Mesenchymal stem cell (in vitro differentiated cells and primary cell): ENCODE results near the gene CSN1S1.

ENCODE experiments used
- DNase-seq: peaks from one replicate; pipeline ENCODE4 v3.0.0-alpha.2; 2013
- H2AFZ ChIP-seq: one replicate; pipeline ENCODE4 v1.6.1; 2013; ENCODE audit warnings: low read depth, mild to moderate bottlenecking, control low read depth, inconsistent platforms, low read length, moderate library complexity
- H2AK5ac ChIP-seq: 2 replicates; pipeline ENCODE4 v1.6.1; 2013; ENCODE audit warnings: low read length, moderate library complexity, mild to moderate bottlenecking, inconsistent platforms; ENCODE audit not compliant: severe bottlenecking
- H2BK120ac ChIP-seq: one replicate; pipeline ENCODE4 v1.6.1; 2013; ENCODE audit warnings: low read depth, mild to moderate bottlenecking, inconsistent platforms, low read length, moderate library complexity
- H2BK12ac ChIP-seq, 2 experiments: one replicate each; pipeline ENCODE4 v1.6.1; 2013; ENCODE audit warnings: inconsistent platforms in 2 of 2, low read length in 2 of 2, mild to moderate bottlenecking in 2 of 2, moderate library complexity in 2 of 2, control low read depth in 1 of 2
- H2BK15ac ChIP-seq: one replicate; pipeline ENCODE4 v1.6.1; 2013; ENCODE audit warnings: mild to moderate bottlenecking, low read depth, inconsistent platforms; ENCODE audit not compliant: poor library complexity, severe bottlenecking
- H2BK5ac ChIP-seq: 2 replicates; pipeline ENCODE4 v1.6.1; 2013; ENCODE audit warnings: low read depth, mild to moderate bottlenecking, low read length, control low read depth, inconsistent platforms; ENCODE audit not compliant: poor library complexity, severe bottlenecking
- H3K14ac ChIP-seq, 2 experiments: one replicate each; pipeline ENCODE4 v1.6.1; 2013; ENCODE audit warnings: inconsistent platforms in 2 of 2, low read length in 2 of 2, control low read depth in 1 of 2, mild to moderate bottlenecking in 1 of 2, moderate library complexity in 1 of 2
- H3K18ac ChIP-seq, 2 experiments: one replicate each; pipeline ENCODE4 v1.6.1; 2013; ENCODE audit warnings: inconsistent platforms in 2 of 2, low read length in 2 of 2, control low read depth in 1 of 2, low read depth in 1 of 2, mild to moderate bottlenecking in 1 of 2
- H3K23ac ChIP-seq, 2 experiments: one replicate each; pipeline ENCODE4 v1.6.1; 2013; ENCODE audit warnings: inconsistent platforms in 2 of 2, low read length in 2 of 2, mild to moderate bottlenecking in 2 of 2, moderate library complexity in 2 of 2, control low read depth in 1 of 2
- H3K27ac ChIP-seq: 2 replicates; pipeline ENCODE4 v1.5.1; 2013; ENCODE audit warnings: mild to moderate bottlenecking, moderate library complexity, low read length, control low read depth, inconsistent platforms; ENCODE audit not compliant: poor library complexity, severe bottlenecking
- H3K27me3 ChIP-seq, 2 experiments: 2 replicates each; pipeline versions ENCODE4 v1.6.1 to v1.7.0; 2013; ENCODE audit warnings: low read length in 2 of 2, mild to moderate bottlenecking in 2 of 2, moderate library complexity in 2 of 2, control low read depth in 1 of 2, inconsistent platforms in 1 of 2; ENCODE audit not compliant: control insufficient read depth in 1 of 2, insufficient read depth in 1 of 2
- H3K36me3 ChIP-seq, 2 experiments: 2 replicates each; pipeline versions ENCODE4 v1.6.1 to v1.7.0; 2013; ENCODE audit warnings: low read length in 2 of 2, control low read depth in 1 of 2, inconsistent platforms in 1 of 2, low read depth in 1 of 2, mild to moderate bottlenecking in 1 of 2; ENCODE audit not compliant: insufficient read depth in 2 of 2, control insufficient read depth in 1 of 2
- H3K4ac ChIP-seq, 2 experiments: one replicate each; pipeline ENCODE4 v1.6.1; 2013; ENCODE audit warnings: inconsistent platforms in 2 of 2, low read length in 2 of 2, mild to moderate bottlenecking in 2 of 2, moderate library complexity in 2 of 2, control low read depth in 1 of 2, low read depth in 1 of 2
- H3K4me1 ChIP-seq: 2 replicates; pipeline ENCODE4 v1.6.1; 2013; ENCODE audit warnings: low read depth, low read length, control low read depth; ENCODE audit not compliant: control insufficient read depth, insufficient read depth
- H3K4me2 ChIP-seq: 2 replicates; pipeline ENCODE4 v1.6.1; 2013; ENCODE audit warnings: low read length, mild to moderate bottlenecking, inconsistent platforms; ENCODE audit not compliant: poor library complexity, severe bottlenecking
- H3K4me3 ChIP-seq, 2 experiments: 2 replicates each; pipeline versions ENCODE4 v1.5.1 to v1.7.0; 2013; ENCODE audit warnings: low read length in 2 of 2, mild to moderate bottlenecking in 2 of 2, control low read depth in 1 of 2, low read depth in 1 of 2; ENCODE audit not compliant: insufficient read depth in 1 of 2
- H3K79me1 ChIP-seq: replicated peaks from 2 replicates; pipeline ENCODE4 v1.6.1; 2013; ENCODE audit warnings: mild to moderate bottlenecking, control low read depth, low read length, inconsistent platforms; ENCODE audit not compliant: poor library complexity, severe bottlenecking
- H3K9ac ChIP-seq: 2 replicates; pipeline ENCODE4 v1.7.0; 2013; ENCODE audit warnings: mild to moderate bottlenecking, low read length, moderate library complexity
- H3K9me3 ChIP-seq: 2 replicates; pipeline ENCODE4 v1.7.0; 2013; ENCODE audit warnings: mild to moderate bottlenecking, low read length; ENCODE audit not compliant: control insufficient read depth
- H4K8ac ChIP-seq: one replicate; pipeline ENCODE4 v1.6.1; 2013; ENCODE audit warnings: inconsistent platforms, mild to moderate bottlenecking, low read length, moderate library complexity
- H4K91ac ChIP-seq: one replicate; pipeline ENCODE4 v1.6.1; 2013; ENCODE audit warnings: mild to moderate bottlenecking, low read length, inconsistent platforms
- WGBS: methylation state at CpG from one replicate; pipeline ENCODE4 v1.1.7; 2013; ENCODE audit warnings: mixed read lengths; 5-methylcytosine and 5-hydroxymethylcytosine counted together

Gene CSN1S1

GRCh38 chr4:69934150-69934549 lies 3.3 kb downstream of the CSN1S1 start:
- H3K18ac ChIP-seq = no peak overlapping the region
- no peaks in the 10 kb centered on the region for H3K36me3 ChIP-seq
- H2AFZ ChIP-seq = no peak overlapping the region
- no peak overlapping the region for H3K27ac ChIP-seq
- H4K8ac ChIP-seq = no peak overlapping the region
- no peak for DNase-seq
- no peak overlapping the region for H2BK5ac ChIP-seq
- H4K91ac ChIP-seq = no peak overlapping the region
- H3K14ac ChIP-seq = no peak overlapping the region
- no peak overlapping the region for H3K23ac ChIP-seq
- WGBS = 67% methylated on average over 2 of the region's 4 CpGs
- no peak overlapping the region for H3K9ac ChIP-seq
- no peak overlapping the region for H3K4me3 ChIP-seq
- H2AK5ac ChIP-seq = no peak overlapping the region
- H3K4me2 ChIP-seq = no peak overlapping the region
- H2BK120ac ChIP-seq = no peak overlapping the region
- H3K27me3 ChIP-seq = no peaks in the 10 kb centered on the region
- no peak overlapping the region for H2BK12ac ChIP-seq
- H2BK15ac ChIP-seq = no peak overlapping the region
- H3K4me1 ChIP-seq = no peaks in the 10 kb centered on the region
- no peaks in the 10 kb centered on the region for H3K79me1 ChIP-seq
- H3K4ac ChIP-seq = no peak overlapping the region
- no peaks in the 10 kb centered on the region for H3K9me3 ChIP-seq

DNA sequence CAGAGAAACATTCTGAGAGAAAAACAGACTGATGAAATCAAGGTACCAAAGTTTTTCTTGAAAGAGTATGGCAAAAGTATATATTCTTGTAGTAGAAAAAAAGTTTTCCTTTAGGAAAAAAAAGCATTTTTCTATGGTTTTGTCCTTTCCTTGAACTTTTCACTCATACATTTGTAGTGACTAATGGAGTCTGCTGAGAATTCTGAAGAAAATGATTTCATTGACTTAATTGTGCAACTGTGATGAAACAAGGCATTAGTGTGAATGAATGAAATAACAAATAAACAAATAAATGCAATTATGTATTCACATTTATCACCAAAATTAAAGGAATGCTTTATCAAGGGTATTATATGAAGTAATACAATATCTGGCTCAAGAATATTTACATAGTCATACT lies 5.7 kb downstream of the CSN1S1 start:
- H3K9me3 ChIP-seq = no peaks in the 10 kb centered on the region
- no peak overlapping the region for H3K23ac ChIP-seq
- H2BK12ac ChIP-seq = no peak overlapping the region
- no peak overlapping the region for H2BK5ac ChIP-seq
- no peak overlapping the region for H3K9ac ChIP-seq
- no peaks in the 10 kb centered on the region for H3K36me3 ChIP-seq
- no peak for DNase-seq
- no peak overlapping the region for H2BK15ac ChIP-seq
- no peak overlapping the region for H3K4ac ChIP-seq
- H2AFZ ChIP-seq = no peak overlapping the region
- H3K27me3 ChIP-seq = no peaks in the 10 kb centered on the region
- H3K18ac ChIP-seq = no peak overlapping the region
- H3K4me2 ChIP-seq = no peak overlapping the region
- no peak overlapping the region for H2BK120ac ChIP-seq
- no peak overlapping the region for H2AK5ac ChIP-seq
- no peaks in the 10 kb centered on the region for H3K79me1 ChIP-seq
- no peak overlapping the region for H4K8ac ChIP-seq
- no peak overlapping the region for H3K4me3 ChIP-seq
- H3K27ac ChIP-seq = no peak overlapping the region
- no peak overlapping the region for H3K14ac ChIP-seq
- H4K91ac ChIP-seq = no peak overlapping the region
- no peaks in the 10 kb centered on the region for H3K4me1 ChIP-seq

- WGBS = 69% methylated on average over 2 of the region's 3 CpGs
- no peaks in the 10 kb centered on the region for H3K36me3 ChIP-seq
Observed at GRCh38 chr4:69951602-69952001, 20.7 kb downstream of the CSN1S1 start.

GRCh38 chr4:69957209-69957608 lies 26.3 kb downstream of the CSN1S1 start:
- WGBS = 92% methylated on average over 1 of the region's 1 CpG
- DNase-seq = no peak
- Histone ChIP-seq H3K4me3 (no peak overlapping the region), H2BK120ac (no peak overlapping the region), H3K9ac (no peak overlapping the region), H3K27ac (no peak overlapping the region), H2BK15ac (no peak overlapping the region), H3K9me3 (no peaks in the 10 kb centered on the region), H3K4me2 (no peak overlapping the region), H2AK5ac (no peak overlapping the region), H3K27me3 (no peaks in the 10 kb centered on the region), H3K14ac (no peak overlapping the region), H3K79me1 (no peaks in the 10 kb centered on the region), H3K36me3 (no peaks in the 10 kb centered on the region), H3K4me1 (no peaks in the 10 kb centered on the region), H2BK12ac (no peak overlapping the region), H3K4ac (no peak overlapping the region), H3K23ac (no peak overlapping the region), H2AFZ (no peak overlapping the region), H4K91ac (no peak overlapping the region), H4K8ac (no peak overlapping the region), H3K18ac (no peak overlapping the region), H2BK5ac (no peak overlapping the region)

More at GRCh38 chr4:69951602-69952001, 20.7 kb downstream of the CSN1S1 start:
- no peaks in the 10 kb centered on the region for H3K27me3 ChIP-seq
- no peak overlapping the region for H2BK5ac ChIP-seq
- H3K9me3 ChIP-seq = no peaks in the 10 kb centered on the region
- no peaks in the 10 kb centered on the region for H3K4me1 ChIP-seq
- no peak overlapping the region for H3K27ac ChIP-seq
- H3K4ac ChIP-seq = no peak overlapping the region
- H3K14ac ChIP-seq = no peak overlapping the region
- no peak overlapping the region for H3K9ac ChIP-seq
- no peak overlapping the region for H3K18ac ChIP-seq
- H2BK15ac ChIP-seq = no peak overlapping the region
- no peak overlapping the region for H4K8ac ChIP-seq
- no peak overlapping the region for H4K91ac ChIP-seq
- H2AFZ ChIP-seq = no peak overlapping the region
- H3K4me3 ChIP-seq = no peak overlapping the region
- H2BK12ac ChIP-seq = no peak overlapping the region
- H2AK5ac ChIP-seq = no peak overlapping the region
- DNase-seq = no peak
- no peak overlapping the region for H3K4me2 ChIP-seq
- no peaks in the 10 kb centered on the region for H3K79me1 ChIP-seq
- no peak overlapping the region for H2BK120ac ChIP-seq
- H3K23ac ChIP-seq = no peak overlapping the region
